Stimulated activated CD4-positive, alpha-beta T cell treated with anti-CD3 and anti-CD28 coated beads, Interleukin-1b, Interleukin-23, amount 100 ng/mL, for 48 hours (primary cell): ENCODE data around the gene TPPP.
"Not testable (repeated sequence)": the region's sequence is repeated elsewhere in the genome, so short reads cannot be mapped to it uniquely, and the experiment has no call there.

Source experiments
- DNase-seq: peaks from one replicate; pipeline ENCODE4 v3.0.0-alpha.2; 2020

Gene TPPP

GRCh38 chr5:693271-694041 lies at the start of gene TPPP:
Gene TPPP (minus strand): TSS chr5:693352. CDS start chr5:678060, 15,292 bp downstream.
- DNase-seq = peak; percentile 53

DNA sequence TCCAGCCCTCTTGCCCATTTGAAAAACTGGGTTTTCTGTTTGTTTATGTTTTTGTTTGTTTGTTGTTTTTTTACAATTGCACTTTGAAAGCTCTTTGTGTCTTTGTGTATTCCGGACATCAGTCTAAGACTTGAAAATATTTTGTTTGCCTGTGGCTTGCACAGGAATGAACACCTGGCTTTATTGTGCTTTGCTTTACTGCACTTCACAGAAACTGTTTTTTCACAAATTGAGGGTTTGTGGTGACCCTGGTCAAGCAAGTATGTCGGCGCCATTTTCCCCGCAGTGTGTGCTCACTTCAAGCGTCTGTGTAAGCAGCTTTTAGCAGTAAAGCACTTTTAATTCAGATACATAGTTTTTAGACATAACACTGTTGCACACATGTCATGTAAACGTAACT lies 49.1 kb upstream of the TPPP start:
- not testable (repeated sequence) for DNase-seq

GRCh38 chr5:734145-734544 lies 41.0 kb upstream of the TPPP start:
- DNase-seq = not testable (repeated sequence)

DNA sequence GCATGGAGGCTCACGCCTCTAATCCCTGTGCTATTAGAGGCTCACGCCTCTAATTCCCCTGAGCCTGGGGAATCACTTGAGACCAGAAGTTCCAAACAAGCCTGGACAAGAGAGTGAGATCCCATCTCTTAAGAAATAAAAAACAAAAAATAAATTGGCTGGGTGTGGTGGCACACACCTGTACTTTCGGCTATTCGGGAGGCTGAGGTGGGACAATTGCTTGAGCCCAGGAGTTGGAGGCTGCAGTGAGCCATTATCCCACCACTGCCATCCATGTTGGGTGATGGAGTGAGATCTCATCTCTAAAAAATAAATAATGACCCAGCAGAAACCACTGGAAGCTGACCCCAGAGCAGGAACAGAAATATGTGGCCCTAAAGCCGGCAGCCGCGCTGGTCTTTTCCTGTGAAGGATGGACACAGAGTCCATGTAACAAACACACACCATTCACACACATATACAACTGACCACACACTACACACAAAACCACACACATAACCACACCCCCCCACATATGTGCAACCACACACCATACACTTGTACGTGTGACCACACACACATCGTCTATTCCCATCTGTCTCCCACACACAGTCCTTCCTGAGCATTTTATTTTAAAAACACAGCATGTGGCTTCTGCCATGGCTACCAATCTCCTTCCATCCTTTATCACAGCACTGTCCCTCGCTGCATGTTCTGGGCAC lies 39.8 kb upstream of the TPPP start:
- not testable (repeated sequence) for DNase-seq

DNA sequence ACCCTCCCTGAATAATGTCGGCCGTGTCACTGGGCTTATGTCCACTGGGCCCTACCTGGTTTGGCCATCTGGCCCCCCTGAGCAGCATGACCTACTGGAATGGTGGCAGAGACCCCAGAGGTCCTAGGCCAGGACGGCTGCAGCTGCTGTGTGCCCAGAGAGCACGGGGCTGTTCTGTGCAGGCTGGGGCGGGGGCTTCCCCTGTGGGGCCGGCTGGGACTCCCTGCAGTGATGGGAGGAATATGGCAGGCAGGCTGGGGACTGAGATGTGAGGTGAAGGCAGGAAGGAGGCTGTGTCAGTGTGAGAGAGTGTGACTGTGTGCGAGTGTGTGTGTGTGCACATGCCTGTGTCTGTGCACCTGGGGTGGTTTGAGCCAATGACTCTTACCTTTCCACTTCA lies 36.1 kb upstream of the TPPP start:
- DNase-seq = not testable (repeated sequence)

DNA sequence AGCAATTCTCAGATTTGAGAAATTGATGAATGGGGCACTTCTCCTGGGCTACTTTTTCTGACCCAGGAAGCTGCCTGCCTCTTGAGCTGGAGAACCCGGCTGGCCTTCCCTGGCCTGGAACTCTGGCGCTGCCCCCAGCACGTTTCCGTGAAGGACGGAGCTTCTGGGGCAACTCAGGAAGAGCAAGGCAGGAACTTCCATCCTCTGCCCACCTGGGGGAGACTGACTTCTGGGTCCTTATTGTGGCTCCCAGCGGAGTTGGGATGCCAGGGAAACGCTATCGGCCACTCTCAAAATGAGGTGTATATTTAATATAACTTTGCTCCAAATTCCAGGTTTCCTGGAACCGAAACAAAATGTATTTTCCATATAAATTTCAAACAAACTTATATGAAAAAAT lies 33.9 kb upstream of the TPPP start:
- DNase-seq = not testable (repeated sequence)

DNA sequence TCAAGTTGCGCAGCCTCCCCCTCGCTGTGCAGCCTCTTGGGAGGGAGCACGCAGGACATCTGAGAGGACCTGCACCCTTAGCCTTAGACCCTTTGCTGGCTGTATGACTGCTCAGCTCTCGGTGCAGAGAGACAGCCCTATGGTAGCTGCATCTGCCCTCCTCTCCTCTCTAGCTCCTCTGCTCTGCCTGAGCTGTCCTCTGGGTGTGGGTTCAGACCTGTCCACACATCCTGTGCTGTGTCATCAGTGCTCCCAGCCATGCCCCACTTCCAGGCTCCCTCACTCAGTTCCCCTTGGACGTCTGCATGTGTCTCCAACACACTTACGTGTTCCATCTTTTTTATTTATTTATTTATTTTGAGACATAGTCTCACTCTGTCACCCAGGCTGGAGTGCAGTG lies 30.7 kb upstream of the TPPP start:
- DNase-seq = not testable (repeated sequence)

GRCh38 chr5:723309-723708 lies 30.2 kb upstream of the TPPP start:
- not testable (repeated sequence) for DNase-seq

- not testable (repeated sequence) for DNase-seq
Observed at GRCh38 chr5:719379-719778, 26.2 kb upstream of the TPPP start.

DNA sequence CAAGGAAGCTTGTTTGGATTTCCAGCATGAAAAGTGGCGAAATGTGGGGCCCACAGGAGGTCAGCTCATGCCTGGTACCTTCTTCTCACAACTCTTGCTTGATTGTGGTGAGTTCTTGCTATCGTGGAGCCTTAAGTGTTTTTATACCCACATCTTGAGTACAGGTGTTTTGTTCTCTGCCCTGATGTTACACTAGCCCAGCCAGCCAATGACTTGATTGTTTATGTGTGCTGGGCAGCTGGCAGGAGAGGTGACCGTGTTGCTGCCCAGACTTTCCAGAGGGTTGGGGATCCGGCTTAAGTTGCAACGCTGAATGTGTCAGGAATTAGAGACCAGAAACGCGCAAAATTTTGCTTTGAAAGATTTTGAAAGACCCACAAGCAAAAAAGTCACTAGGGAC lies 24.0 kb upstream of the TPPP start:
- DNase-seq = no peak

- DNase-seq = not testable (repeated sequence)
Observed at GRCh38 chr5:716740-717139, 23.6 kb upstream of the TPPP start.

DNA sequence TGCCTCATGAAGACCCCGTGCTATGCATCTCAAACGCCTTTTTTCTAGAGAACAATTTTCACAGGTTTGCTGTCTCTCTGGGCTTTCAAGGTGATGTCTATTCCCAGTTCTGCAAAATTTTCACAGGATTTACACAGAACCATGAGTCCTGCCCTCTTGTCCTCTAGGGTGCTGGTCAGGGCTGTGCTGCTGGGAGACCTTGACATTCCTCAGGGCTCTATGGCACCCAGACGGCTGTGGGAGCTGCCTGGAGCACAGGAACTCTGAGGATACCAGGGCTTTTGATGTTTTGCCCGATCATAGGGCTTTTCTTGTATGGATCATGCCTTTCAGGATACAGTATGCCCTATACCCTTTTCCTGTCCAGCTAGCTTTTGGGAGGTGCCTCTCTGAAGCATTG lies 22.5 kb upstream of the TPPP start:
- DNase-seq = not testable (repeated sequence)

GRCh38 chr5:714215-715118 lies 21.3 kb upstream of the TPPP start:
- not testable (repeated sequence) for DNase-seq

DNA sequence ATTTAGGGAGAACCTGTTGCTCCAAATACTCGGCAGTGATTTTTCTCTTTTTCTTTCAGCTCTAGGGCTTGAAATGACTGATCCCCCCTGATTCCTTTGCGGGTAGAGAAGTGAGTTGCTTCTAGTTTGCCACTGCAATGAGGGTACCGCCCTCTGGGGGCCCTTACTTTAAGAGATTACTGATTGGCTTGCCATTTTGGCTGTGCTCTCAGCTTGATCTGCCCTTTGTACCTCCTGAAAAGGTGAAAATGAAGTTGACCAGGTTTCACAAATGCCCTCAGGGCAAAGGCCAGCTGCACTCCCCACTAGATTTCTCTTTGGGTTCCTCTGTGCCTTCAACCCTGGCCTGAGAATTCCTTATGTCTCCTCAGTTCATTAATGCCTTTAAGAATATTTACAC lies 20.5 kb upstream of the TPPP start:
- not testable (repeated sequence) for DNase-seq

- not testable (repeated sequence) for DNase-seq
Observed at GRCh38 chr5:708848-709517, 15.8 kb upstream of the TPPP start.

- DNase-seq = not testable (repeated sequence)
Observed at GRCh38 chr5:708374-708773, 15.2 kb upstream of the TPPP start.

- DNase-seq = not testable (repeated sequence)
Observed at GRCh38 chr5:706127-706526, 13.0 kb upstream of the TPPP start.

DNA sequence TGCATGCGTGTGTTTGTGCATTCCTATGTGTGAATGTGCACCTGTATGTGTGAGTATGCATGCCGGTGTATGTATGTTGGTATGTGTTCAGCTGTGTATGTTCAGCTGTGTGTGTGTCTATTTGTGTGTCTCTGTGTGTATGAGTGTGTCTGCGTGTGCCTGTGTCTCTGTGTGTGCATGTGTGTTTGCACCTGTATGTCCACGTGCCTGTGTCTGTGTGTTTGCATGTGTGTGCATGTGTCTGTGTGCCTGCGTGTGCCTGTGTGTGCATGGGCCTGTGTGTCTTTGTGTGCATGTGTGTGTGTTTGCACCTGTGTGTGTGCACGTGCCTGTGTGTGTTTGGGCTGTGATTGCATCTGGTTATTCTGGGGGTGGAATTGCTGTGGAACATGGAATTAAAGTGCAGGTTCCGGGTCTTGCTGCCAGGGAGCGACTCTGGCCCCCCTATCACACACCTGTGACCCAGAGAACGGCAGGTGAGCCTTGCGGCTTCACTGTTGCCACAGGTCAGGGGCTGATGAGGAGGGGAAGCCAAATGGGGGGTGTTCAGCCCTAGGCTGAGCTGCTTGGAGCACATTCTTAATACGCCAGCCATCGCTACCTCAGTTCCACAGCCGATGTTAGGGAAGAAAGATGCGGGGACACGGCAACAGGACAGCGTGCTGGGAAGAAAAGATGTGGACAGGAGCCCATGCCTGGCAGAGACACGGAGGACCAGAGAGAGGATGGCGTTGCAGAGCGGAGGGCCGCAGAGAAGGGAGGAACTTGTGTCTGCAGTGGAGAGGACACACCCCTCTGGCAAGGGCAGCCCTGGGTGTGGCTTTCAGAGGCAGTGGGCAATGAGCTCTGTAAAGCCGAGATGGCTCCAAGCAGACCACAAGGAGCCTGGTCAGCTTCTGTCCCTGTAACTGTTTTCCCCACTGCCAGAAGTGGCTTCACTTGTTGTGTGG lies 3.9 kb upstream of the TPPP start:
- not testable (repeated sequence) for DNase-seq

DNA sequence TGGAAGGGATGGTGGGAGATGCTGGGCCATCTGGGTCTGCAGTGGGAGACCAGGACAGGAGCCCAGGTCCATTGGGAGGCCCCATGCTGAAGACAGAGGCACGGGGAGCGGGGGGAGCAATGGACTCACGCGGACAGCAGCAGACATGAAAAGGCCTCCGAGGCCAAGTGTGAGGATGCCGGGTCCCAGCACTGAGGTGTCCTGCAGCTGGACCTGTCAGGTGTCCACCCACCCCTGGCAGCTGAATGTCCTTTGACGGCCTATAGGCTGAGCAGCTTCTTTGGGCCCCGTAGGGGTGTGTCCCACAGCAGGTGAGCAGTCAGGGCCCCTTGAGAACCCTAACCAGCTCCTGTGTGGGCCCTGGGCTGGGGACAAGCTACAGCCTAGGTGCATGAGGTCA lies 3.0 kb upstream of the TPPP start:
- not testable (repeated sequence) for DNase-seq

GRCh38 chr5:695475-695874 lies 2.3 kb upstream of the TPPP start:
- not testable (repeated sequence) for DNase-seq

- DNase-seq = not testable (repeated sequence)
Observed at GRCh38 chr5:694042-694431, 885 bp upstream of the TPPP start.
